KBM-7 (cell line): ENCODE measurements around the gene RPH3AL.
A peak's percentile ranks its signal among the peaks of the same experiment; 100 is the strongest.
"Not testable (repeated sequence)": the region's sequence is repeated elsewhere in the genome, so short reads cannot be mapped to it uniquely, and the experiment has no call there.

Source experiments
- DNase-seq: peaks from one replicate; pipeline ENCODE4 v3.0.0-alpha.2; 2015
- in situ Hi-C: fragments of 300-500 bp; cut with MboI; formaldehyde crosslinking; loops from 2 replicates; pipeline ENCODE4 v1.14.3; 2020; ENCODE audit warnings: low sequenced_read_pairs, low pct_unique_long_range_greater_than_20kb, mixed read lengths

The RPH3AL gene

DNA sequence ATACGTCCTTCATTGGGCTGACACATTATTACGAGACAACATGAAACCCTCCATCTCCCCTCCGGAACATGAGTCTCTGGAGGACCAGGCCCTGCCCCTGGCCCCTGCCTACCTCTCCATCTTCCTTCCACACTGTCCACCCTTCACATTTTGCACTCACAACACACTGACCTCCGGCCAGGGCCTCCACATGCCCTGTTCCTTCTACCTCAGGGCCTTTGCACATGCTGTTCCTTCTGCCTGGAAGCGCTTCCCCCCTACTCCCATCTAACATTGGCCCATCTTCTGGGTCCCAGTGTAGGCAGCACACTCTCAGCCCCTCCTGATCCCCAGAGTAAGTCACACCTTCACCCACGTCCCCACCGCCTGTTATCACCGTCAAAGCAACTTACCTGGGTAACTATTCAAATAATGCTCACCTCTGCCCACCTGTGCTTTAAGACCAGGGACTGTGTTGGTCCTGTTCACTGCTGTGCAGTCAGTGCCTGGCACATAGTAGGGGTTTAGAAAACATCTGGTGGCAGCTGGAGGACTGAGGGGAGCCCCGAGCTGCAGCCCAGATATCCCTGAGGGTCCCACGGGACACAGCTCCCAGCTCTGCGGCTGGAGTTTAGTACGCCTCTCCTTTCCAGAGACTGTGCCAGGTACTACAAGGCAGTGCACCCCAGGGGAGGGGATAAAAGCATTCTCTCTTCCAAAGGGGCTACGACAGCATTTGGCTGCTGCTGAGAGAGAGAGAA, 27.2 kb downstream of the RPH3AL start:
- in situ Hi-C loops: no loop called here
- DNase-seq: no peak

DNA sequence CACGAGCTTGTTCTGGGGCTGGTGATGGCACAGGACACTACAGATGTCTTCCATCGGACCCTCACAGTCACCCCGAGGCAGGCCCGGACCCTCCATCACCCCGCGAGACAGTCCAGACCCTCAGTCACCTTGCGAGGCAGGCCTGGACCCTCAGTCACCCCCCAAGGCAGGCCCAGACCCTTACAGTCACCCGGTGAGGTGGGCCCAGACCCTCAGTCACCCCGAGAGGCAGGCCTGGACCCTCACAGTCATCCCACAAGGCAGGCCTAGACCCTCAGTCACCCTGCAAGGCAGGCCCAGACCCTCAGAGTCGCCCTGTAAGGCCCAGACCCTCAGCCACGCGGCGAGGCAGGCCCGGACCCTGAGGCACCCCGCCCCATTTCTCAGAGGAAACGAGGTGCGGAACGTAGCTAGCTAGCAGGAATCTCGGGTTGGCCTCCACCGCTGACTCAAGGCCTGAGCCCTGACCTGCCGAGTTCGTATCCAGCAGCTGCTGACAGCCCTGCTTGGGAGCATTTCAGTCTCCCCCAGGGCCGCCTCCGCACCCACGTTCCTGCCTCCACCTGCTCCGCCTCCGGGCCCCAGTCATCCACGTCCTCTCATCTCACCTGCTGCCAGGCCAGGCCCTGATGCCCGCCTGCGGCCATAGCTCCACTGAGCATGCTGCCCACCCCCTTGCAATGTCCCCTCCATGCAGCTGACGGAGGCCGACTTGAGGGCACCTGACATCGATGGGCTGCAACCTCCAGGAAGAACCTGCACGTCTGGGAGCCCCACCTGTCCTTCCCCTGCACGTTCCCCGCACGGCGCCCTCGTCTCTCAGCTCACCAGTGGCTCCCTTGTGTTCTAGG, 28.7 kb downstream of the RPH3AL start:
- in situ Hi-C loops: no loop called here
- DNase-seq: no peak

GRCh38 chr17:323181-323580, 29.4 kb downstream of the RPH3AL start:
- DNase-seq: no peak
- in situ Hi-C loops: no loop called here

GRCh38 chr17:322006-322780, 30.4 kb downstream of the RPH3AL start:
- in situ Hi-C loops: no loop called here
- DNase-seq: no peak

- in situ Hi-C loops: no loop called here
- DNase-seq: no peak
These were observed 31.1 kb downstream of the RPH3AL start for GRCh38 chr17:321386-321941.

DNA sequence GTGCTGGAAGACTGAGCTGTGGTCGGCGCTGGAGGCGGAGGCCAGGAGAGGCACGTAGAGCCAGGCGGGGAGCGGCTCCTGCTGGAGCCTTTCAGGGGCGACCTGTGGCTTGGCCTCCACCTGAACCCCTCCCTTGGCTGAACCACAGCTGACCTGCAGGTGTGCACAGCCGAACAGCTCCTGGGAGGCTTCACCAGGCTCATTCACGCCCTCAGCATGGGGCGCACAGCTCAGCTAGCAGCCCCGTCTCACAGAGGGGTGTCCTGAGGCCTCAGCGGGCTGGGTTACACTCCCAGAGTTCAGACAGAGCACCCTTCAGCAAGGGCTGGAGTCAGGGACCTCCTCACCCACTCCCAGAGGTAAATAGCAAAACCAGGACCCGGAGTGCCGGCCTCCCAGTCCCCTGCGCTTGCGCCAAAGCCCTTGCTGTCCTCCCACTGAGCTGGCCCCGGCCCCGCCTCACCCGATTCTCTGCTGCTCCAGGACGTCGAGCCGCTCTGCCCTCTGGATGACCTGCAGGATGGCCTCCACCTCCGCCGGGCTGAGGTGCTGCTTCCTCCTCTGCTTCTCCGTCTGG, 31.7 kb downstream of the RPH3AL start:
- no peak for DNase-seq
- in situ Hi-C loops: no loop called here

GRCh38 chr17:320139-320538, 32.5 kb downstream of the RPH3AL start:
- in situ Hi-C loops: no loop called here
- no peak for DNase-seq

GRCh38 chr17:319266-319665, 33.3 kb downstream of the RPH3AL start:
- in situ Hi-C loops: no loop called here
- no peak for DNase-seq

DNA sequence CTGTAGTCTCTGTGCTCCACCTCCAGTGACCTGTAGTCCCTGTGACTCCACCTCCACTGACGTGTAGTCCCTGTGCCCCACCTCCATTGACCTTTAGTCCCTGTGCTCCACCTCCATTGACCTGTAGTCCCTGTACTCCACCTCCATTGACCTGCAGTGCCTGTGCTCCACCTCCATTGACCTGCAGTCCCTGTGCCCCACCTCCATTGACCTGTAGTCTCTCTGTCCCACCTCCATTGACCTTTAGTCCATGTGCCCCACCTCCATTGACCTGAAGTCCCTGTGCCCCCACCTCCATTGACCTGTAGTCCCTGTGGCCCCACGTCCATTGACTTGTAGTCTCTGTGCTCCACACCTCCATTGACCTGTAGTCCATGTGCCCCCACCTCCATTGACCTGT, 35.5 kb downstream of the RPH3AL start:
- DNase-seq, in situ Hi-C loops: not testable (repeated sequence)

DNA sequence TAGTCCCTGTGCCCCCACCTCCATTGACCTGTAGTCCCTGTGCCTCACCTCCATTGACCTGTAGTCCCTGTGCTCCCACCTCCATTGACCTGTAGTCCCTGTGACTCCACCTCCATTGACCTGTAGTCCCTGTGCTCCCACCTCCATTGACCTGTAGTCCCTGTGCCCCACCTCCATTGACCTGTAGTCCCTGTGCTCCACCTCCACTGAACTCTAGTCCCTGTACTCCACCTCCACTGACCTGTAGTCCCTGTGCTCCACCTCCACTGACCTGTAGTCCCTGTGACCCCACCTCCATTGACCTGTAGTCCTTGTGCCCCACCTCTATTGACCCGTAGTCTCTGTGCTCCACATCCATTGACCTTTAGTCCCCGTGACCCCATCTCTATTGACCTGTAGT, 37.2 kb downstream of the RPH3AL start:
- in situ Hi-C loops, DNase-seq: not testable (repeated sequence)

GRCh38 chr17:314614-314944, 38.0 kb downstream of the RPH3AL start:
- DNase-seq, in situ Hi-C loops: not testable (repeated sequence)

DNA sequence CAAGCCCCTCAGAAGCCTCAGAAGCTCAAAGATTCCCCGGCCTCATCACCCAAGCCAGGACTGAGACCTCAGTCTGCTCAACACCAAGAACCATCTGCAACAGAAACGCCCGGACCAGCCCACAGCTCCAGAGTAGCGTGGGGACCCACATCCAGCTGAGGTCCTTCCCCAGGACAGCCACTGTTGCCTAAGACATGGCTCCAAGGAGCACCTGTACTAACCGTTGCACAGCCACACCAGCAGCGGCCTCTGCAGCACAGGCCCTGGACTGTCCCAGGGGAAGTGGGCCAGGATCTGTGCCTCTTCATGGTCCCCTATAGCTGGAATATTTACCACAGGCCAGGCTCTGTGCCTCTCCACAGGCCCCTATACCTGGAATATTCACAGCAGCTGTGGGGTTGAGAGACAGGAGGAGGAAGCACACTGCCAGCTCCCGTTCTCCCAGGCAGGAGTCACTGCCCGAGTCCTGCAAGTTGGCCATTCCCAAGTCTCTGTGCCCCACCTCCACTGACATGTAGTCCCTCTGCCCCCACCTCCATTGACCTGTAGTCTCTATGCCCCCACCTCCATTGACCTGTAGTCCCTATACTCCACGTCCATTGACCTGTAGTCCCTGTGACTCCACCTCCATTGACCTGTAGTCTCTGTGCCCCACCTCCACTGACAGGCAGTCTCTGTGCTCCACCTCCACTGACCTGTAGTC, 38.5 kb downstream of the RPH3AL start:
- DNase-seq: no peak
- in situ Hi-C loops: no loop called here

DNA sequence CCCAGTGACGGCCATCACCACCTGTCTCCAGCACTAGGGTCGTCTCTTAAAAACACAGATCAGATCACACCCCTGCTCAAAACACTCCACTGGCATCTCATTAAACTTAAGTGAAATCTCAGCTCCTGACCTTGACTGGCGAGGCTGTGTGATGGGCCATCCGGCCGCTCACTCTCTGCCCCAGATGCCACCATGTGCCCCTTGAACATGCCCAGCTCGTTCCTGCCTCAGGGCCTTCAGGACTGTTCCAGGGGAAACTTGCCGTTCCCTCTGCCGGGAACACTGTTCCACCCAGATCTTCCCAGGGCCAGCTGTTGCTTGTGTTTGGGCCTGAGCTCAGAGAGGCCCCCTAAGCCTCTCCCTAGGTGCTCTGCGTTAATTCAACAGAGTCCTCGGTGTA, 39.4 kb downstream of the RPH3AL start:
- DNase-seq: no peak
- in situ Hi-C loops: no loop called here

DNA sequence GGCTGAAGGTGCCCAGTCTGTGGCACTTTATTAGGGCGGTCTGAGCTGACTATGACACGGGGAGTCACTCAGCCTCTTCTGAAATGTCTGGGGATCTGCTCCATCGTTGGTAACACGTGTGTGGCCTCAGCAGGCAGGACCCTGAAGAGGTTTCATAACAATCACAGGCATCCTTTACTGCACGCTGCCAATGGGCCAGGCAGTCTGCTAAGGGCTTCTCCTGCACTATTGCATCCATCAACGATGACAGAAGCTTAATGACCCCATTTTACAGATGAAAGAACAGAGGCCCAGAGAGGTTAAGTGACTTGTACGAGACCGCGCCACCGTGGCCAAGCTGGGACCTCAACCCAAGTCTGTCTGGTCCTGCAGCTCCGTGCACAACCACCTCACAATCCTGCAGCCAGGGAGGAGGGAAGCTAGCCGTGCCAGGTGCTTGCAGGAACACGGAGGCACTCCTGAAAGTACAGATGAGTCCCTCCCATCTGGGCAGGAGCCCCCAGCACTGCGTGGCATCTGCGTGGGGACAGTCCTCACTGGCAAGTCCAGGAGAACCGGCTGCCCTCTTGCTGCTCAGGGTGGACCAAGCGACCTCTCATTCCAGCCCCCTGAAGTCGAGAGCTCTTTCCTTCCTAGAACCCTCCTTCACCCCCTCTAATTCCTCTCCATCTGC, 40.0 kb downstream of the RPH3AL start:
- in situ Hi-C loops: no loop called here
- DNase-seq: no peak

GRCh38 chr17:311119-311782, 41.4 kb downstream of the RPH3AL start:
- in situ Hi-C loops: no loop called here
- no peak for DNase-seq

- in situ Hi-C loops: no loop called here
These were observed 42.2 kb downstream of the RPH3AL start for GRCh38 chr17:310111-311010.

DNA sequence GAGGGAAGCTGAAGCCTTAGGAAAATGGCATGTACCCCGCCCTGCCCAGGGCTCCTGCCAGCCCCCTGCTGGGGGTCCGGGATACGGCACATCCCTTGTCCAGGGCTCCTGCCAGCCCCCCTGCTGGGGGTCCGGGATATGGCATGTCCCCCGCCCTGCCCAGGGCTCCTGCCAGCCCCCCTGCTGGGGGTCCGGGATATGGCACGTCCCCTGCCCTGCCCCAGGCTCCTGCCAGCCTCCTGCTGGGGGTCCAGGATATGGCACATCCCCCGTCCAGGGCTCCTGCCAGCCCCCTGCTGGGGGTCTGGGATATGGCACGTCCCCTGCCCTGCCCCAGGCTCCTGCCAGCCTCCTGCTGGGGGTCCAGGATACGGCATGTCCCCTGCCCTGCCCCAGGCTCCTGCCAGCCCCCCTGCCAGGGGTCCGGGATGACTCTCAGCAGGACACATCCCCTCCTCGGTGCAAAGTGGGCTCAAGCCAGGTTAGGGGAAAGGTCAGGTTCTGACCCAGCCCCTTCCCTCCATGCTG, 43.2 kb downstream of the RPH3AL start:
- in situ Hi-C loops: no loop called here
- peak; percentile 47 for DNase-seq

More at GRCh38 chr17:310111-311010, 42.2 kb downstream of the RPH3AL start:
- no peak for DNase-seq
